CD4-positive, alpha-beta T cell (primary cell): ENCODE measurements around the gene VPS26B. TPM values are rescaled to one million over a fixed set of nuclear protein-coding genes. Genes with fewer than 3 reads are reported as not detected.

Experiments used
- ATAC-seq: fragments of 200-7000 bp; cut with Tn5 transposase; one replicate; pipeline ENCODE4 v1.10.0; 2022; ENCODE audit warnings: mild to moderate bottlenecking; ENCODE audit not compliant: poor library complexity
- CTCF ChIA-PET: fragments of 350-600 bp; sonication (Branson Sonifier 250); formaldehyde crosslinking; loops from one replicate; lab custom pipeline; 2021; ENCODE audit warnings: antibody characterized with exemption, inconsistent platforms; lab: Charles Lee
- POLR2A ChIA-PET: fragments of 350-600 bp; sonication (Branson Sonifier 250); formaldehyde crosslinking; loops from one replicate; lab custom pipeline; 2021; ENCODE audit warnings: antibody characterized with exemption, inconsistent platforms; lab: Charles Lee
- DNase-seq, 14 experiments: peaks; one replicate each; pipeline ENCODE4 v3.0.0-alpha.2; 2013 to 2020; ENCODE audit warnings: mixed read lengths in 2 of 14
- H3K27ac ChIP-seq, 2 donors: one replicate each; pipeline versions ENCODE4 v1.5.1 to v1.7.0; 2013; ENCODE audit warnings: low read length in 2 of 2, low read depth in 1 of 2, mild to moderate bottlenecking in 1 of 2
- H3K27me3 ChIP-seq, 2 experiments: 1 replicate in 1 of 2; 2 replicates in 1 of 2; pipeline versions ENCODE4 v1.6.1 to v1.7.0; 2013; ENCODE audit warnings: low read length in 2 of 2, control low read depth in 1 of 2, mild to moderate bottlenecking in 1 of 2, moderate library complexity in 1 of 2; ENCODE audit not compliant: insufficient read depth in 2 of 2, control insufficient read depth in 1 of 2
- H3K36me3 ChIP-seq: one replicate; pipeline ENCODE4 v1.6.1; 2013; ENCODE audit warnings: low read length, control low read depth; ENCODE audit not compliant: insufficient read depth
- H3K4me1 ChIP-seq: one replicate; pipeline ENCODE4 v1.6.1; 2013; ENCODE audit warnings: low read length, control low read depth; ENCODE audit not compliant: insufficient read depth
- H3K4me3 ChIP-seq: one replicate; pipeline ENCODE4 v1.5.1; 2013; ENCODE audit warnings: mild to moderate bottlenecking, low read length, moderate library complexity
- H3K9me3 ChIP-seq, 2 experiments: 1 replicate in 1 of 2; 2 replicates in 1 of 2; pipeline versions ENCODE4 v1.6.1 to v1.7.0; 2013; ENCODE audit warnings: low read length in 2 of 2, mild to moderate bottlenecking in 2 of 2, control low read depth in 1 of 2, moderate library complexity in 1 of 2; ENCODE audit not compliant: control insufficient read depth in 1 of 2, insufficient read depth in 1 of 2
- H3K27ac Mint-ChIP-seq: one replicate; pipeline ENCODE4 v1.8.0; 2020; ENCODE audit warnings: mixed read lengths
- H3K27me3 Mint-ChIP-seq: one replicate; pipeline ENCODE4 v1.8.0; 2021; ENCODE audit warnings: mixed read lengths
- H3K36me3 Mint-ChIP-seq: one replicate; pipeline ENCODE4 v1.8.0; 2021; ENCODE audit warnings: low read depth, mixed read lengths
- H3K4me1 Mint-ChIP-seq: one replicate; pipeline ENCODE4 v1.8.0; 2021; ENCODE audit warnings: low read depth, mixed read lengths
- H3K4me3 Mint-ChIP-seq: one replicate; pipeline ENCODE4 v1.8.0; 2020; ENCODE audit warnings: mild to moderate bottlenecking, mixed read lengths
- H3K9me3 Mint-ChIP-seq: one replicate; pipeline ENCODE4 v1.8.0; 2020; ENCODE audit warnings: mixed read lengths
- CTCF ChIP-seq: fragments of 200-600 bp; IDR thresholded peaks from one replicate; pipeline ENCODE4 v1.8.0; 2022; ENCODE audit warnings: antibody characterized with exemption, mild to moderate bottlenecking
- intact Hi-C, 2 experiments: fragments of 100-400 bp; cut with DNase I in 1 of 2; cut with micrococcal nuclease in 1 of 2; formaldehyde crosslinking; loops; one replicate each; pipeline versions ENCODE4 v1.15.1 to v1.9.0; 2023 to 2025; cut with DNase I, micrococcal nuclease
- total RNA-seq, 174 experiments: library from RNA in 2 of 174; stranded (reverse) in 2 of 174; gene quantifications; one replicate each; pipeline ENCODE4 v1.2.3 and lab custom pipeline; 2021 to 2026

VPS26B gene
- total RNA-seq, 2 experiments from 2014 or later, result 41.6 to 42.2 TPM

- Histone ChIP-seq H3K4me1 (peaks cover 16% of the 10 kb centered on the region), H3K9me3 (no peaks in the 10 kb centered on the region), H3K27me3 (no peaks in the 10 kb centered on the region), H3K36me3 (peaks cover 40% of the 10 kb centered on the region), H3K27ac (no peak overlapping the region), H3K4me3 (no peak overlapping the region)
- no peaks in the 10 kb centered on the region for H3K27me3 Mint-ChIP-seq
- ChIA-PET CTCF (interaction anchor here (1.1 kb wide), 1 partner anchor 20 kb away, joined by 4 read pairs; the partner anchor contains the start of gene GLB1L3), POLR2A (interaction anchor here (0.9 kb wide), 1 partner anchor 17 kb away, joined by 3 read pairs; no protein-coding TSS in a partner anchor)
- peaks cover 58% of the 10 kb centered on the region for H3K36me3 Mint-ChIP-seq
- DNase-seq (no peak), ATAC-seq (no peak)
- intact Hi-C loops, result loop anchor here in 1 of 2 experiments (10.0 kb wide), 1 partner anchor 192 kb away; the partner anchor contains the start of gene JAM3
- no peak overlapping the region for H3K27ac Mint-ChIP-seq
- H3K4me3 Mint-ChIP-seq, result no peak overlapping the region
- H3K4me1 Mint-ChIP-seq, result peaks cover 32% of the 10 kb centered on the region
- H3K9me3 Mint-ChIP-seq, result no peaks in the 10 kb centered on the region
- TF ChIP-seq CTCF, result no peak
These were observed 32.6 kb downstream of the VPS26B start for GRCh38 chr11:134257101-134257500.

DNA sequence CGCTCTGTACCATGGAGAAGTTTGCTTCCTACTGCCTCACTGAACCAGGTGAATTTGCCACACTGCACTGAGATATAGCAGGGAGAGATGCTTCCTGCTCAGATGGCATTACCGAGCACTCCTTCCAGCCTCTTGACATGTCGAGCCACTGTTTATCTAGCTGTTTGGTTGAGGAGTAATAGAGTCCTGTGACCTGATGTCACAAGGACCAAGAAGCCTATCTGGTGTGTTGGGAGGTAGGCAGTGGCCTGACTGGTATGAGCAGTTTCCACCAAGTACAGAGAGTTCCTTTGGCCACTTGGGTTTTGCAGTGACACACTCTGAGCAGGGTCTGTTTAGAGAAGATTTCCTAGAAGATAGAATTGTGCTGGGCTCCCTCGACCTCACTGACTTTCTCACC lies 34.1 kb downstream of the VPS26B start:
- CTCF ChIA-PET, result no interaction called here
- no peak overlapping the region for H3K27ac Mint-ChIP-seq
- H3K9me3 ChIP-seq, result no peaks in the 10 kb centered on the region
- H3K27ac ChIP-seq, result no peak overlapping the region
- no peaks in the 10 kb centered on the region for H3K27me3 Mint-ChIP-seq
- H3K4me3 Mint-ChIP-seq, result no peak overlapping the region
- no peaks in the 10 kb centered on the region for H3K27me3 ChIP-seq
- ATAC-seq (no peak), DNase-seq (no peak)
- intact Hi-C loops, result loop anchor here in 1 of 2 experiments (10.0 kb wide), 1 partner anchor 194 kb away; the partner anchor contains the start of gene JAM3
- H3K4me1 ChIP-seq, result peaks cover 9% of the 10 kb centered on the region
- H3K36me3 Mint-ChIP-seq, result peaks cover 55% of the 10 kb centered on the region
- POLR2A ChIA-PET, result no interaction called here
- peaks cover 17% of the 10 kb centered on the region for H3K4me1 Mint-ChIP-seq
- peaks cover 54% of the 10 kb centered on the region for H3K36me3 ChIP-seq
- H3K4me3 ChIP-seq, result no peak overlapping the region
- TF ChIP-seq CTCF, result no peak
- no peaks in the 10 kb centered on the region for H3K9me3 Mint-ChIP-seq

GRCh38 chr11:134260503-134260902 lies 36.0 kb downstream of the VPS26B start:
- H3K27ac Mint-ChIP-seq, result no peak overlapping the region
- intact Hi-C loops, result no loop called here
- H3K36me3 Mint-ChIP-seq, result peaks cover 61% of the 10 kb centered on the region
- H3K4me1 Mint-ChIP-seq, result peaks cover 3% of the 10 kb centered on the region
- CTCF ChIA-PET, result interaction anchor here (3.2 kb wide), 1 partner anchor 14 kb away, joined by 23 read pairs; the partner anchor contains the start of gene GLB1L3
- Histone ChIP-seq H3K9me3 (no peaks in the 10 kb centered on the region), H3K36me3 (peaks cover 54% of the 10 kb centered on the region), H3K4me3 (no peak overlapping the region), H3K27ac (no peak overlapping the region), H3K27me3 (no peaks in the 10 kb centered on the region), H3K4me1 (no peaks in the 10 kb centered on the region)
- H3K4me3 Mint-ChIP-seq, result no peak overlapping the region
- DNase-seq (no peak), ATAC-seq (no peak)
- H3K27me3 Mint-ChIP-seq, result no peaks in the 10 kb centered on the region
- POLR2A ChIA-PET, result no interaction called here
- no peak for TF ChIP-seq CTCF
- no peaks in the 10 kb centered on the region for H3K9me3 Mint-ChIP-seq
